Naive B cell (primary cell): ENCODE data around the gene MGLL. TPM values are rescaled to one million over a fixed set of nuclear protein-coding genes. Genes with fewer than 3 reads are reported as not detected.

ENCODE experiments used
- polyA plus RNA-seq, 6 donors: library from polyadenylated mRNA; unstranded; fragments of 300-500 nt; fragmentation: Illumina TruSeq; gene quantifications; one replicate each; pipeline ENCODE4 v1.2.3, GENCODE V29; 2021; ENCODE audit warnings: low read depth in 6 of 6

Gene MGLL
- polyA plus RNA-seq, 6 donors from 2014 or later = 0.40 to 3.6 (median 1.3) TPM; not detected in 1

Other genes with a start within 250 kb of the MGLL start
- 10 to 100 TPM; 11.0 to 37.0 (median 18.2) TPM for gene TPRA1, start 231.8 kb downstream of the MGLL start, polyA plus RNA-seq
- gene MCM2, start 224.1 kb downstream of the MGLL start, polyA plus RNA-seq = 10 to 100 TPM; 23.7 to 36.7 (median 26.8) TPM
- gene PODXL2, start 193.3 kb downstream of the MGLL start, polyA plus RNA-seq = 1 to 10 TPM; 1.8 to 5.8 (median 2.8) TPM
- gene ABTB1, start 149.6 kb downstream of the MGLL start, polyA plus RNA-seq = 10 to 100 TPM; 57.4 to 88.4 (median 79.4) TPM
- gene KBTBD12, start 92.7 kb upstream of the MGLL start, polyA plus RNA-seq = under 1 TPM in 1 of 6 donors, not detected in 5; 0.15 TPM
- 100 to 1,000 TPM in 1 of 6 donors, 10 to 100 TPM in 5; 72.7 to 128 (median 79.2) TPM for gene SEC61A1, start 229.9 kb upstream of the MGLL start, polyA plus RNA-seq